ENCODE results near the gene SH2B3. TPM values are rescaled to one million over a fixed set of nuclear protein-coding genes. Genes with fewer than 3 reads are reported as not detected.

The SH2B3 gene
- total and polyA plus RNA-seq, 2 of the 13 experiments (the other 11 are each of a cell fraction or from before 2014, with no cell fraction given) = 6.8 to 6.9 TPM

DNA sequence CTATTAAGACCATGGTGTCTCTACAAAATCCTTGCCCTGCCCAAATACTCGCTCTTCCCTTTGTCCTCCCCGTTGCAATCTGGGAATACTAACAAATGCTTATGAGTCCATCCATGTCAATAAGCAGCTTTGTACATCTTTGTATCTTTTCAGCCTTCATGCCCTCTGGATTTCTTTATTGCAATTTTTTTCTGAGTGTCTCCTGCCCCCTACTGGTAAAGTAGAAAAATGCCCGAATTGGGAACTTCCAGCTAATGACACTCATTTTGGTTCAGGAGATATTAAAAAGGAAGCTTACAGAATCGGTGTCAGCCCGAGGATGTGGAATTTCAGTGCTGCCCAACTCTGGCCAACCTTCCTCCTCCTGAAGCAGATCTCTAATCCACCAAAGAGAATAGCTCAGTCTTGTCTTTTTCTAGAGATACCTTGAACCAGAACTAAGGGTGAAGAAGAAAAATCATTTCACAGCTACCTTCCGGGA lies 46.0 kb downstream of the SH2B3 start (continued):
- TF ChIP-seq ZNF142 (CRISPR knock-in tag; IDR thresholded peaks at IDR 0.05) = no peak
- no peak for TF ChIP-seq ZNF143 (CRISPR knock-in tag; IDR thresholded peaks at IDR 0.05)
- TF ChIP-seq STAG1 (CRISPR knock-in tag; IDR thresholded peaks at IDR 0.05) = peak; percentile 67
- TF ChIP-seq RAD21 (CRISPR knock-in tag; IDR thresholded peaks at IDR 0.05) = peak; percentile 44; the same call in 1 of the 2 replicates
- no peak for TF ChIP-seq GABPA (IDR thresholded peaks at IDR 0.05; ENCODE audit: low read depth, low read length)
- TF ChIP-seq GABPA (CRISPR knock-in tag; IDR thresholded peaks at IDR 0.05; ENCODE audit: low read depth) = 0 out of 2 replicates have a peak, but pooled peaks have one; percentile 16
- peak; percentile 70 for TF ChIP-seq CTCF (CRISPR knock-in tag; IDR thresholded peaks at IDR 0.05)

Measured in HepG2 (cell line).